ENCODE measurements around the gene CIDEB. TPM values are rescaled to one million over a fixed set of nuclear protein-coding genes. Genes with fewer than 3 reads are reported as not detected.
A peak's percentile ranks its signal among the peaks of the same experiment; 100 is the strongest.

CIDEB gene
- polyA plus RNA-seq, 1 donor from 2014 or later = 19.2 TPM

DNA sequence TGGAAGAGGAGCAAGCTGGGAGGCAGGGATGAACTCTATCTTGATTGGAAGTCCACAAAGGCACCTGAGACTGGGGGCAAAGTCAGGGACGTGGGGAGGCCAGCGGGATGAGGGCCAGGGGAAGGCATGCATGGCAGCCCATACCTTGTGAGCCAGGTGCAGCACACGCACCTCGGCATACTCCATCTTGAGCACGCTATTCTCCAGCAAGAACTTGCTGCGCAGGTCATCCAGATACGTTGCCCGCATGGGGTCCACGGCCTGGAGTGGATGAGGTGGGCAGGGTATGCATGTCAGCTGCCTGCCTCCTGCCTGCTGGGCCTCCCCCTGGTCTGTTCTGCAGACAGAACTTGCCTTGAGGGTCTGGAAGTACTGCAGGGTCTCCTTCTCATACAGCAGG is 40.3 kb downstream of the CIDEB start:
- H3K4me1 Mint-ChIP-seq = peaks cover 11 to 16% (median 16%) of the 10 kb centered on the region in 3 donors
- H3K27me3 Mint-ChIP-seq = no peaks in the 10 kb centered on the region
- H3K4me3 Mint-ChIP-seq = peak overlapping the region in 1 of 4 donors; percentile 22
- H3K27ac Mint-ChIP-seq = no peak overlapping the region
- H3K36me3 Mint-ChIP-seq = peaks cover 9% of the 10 kb centered on the region
- H3K9me3 Mint-ChIP-seq = no peaks in the 10 kb centered on the region

DNA sequence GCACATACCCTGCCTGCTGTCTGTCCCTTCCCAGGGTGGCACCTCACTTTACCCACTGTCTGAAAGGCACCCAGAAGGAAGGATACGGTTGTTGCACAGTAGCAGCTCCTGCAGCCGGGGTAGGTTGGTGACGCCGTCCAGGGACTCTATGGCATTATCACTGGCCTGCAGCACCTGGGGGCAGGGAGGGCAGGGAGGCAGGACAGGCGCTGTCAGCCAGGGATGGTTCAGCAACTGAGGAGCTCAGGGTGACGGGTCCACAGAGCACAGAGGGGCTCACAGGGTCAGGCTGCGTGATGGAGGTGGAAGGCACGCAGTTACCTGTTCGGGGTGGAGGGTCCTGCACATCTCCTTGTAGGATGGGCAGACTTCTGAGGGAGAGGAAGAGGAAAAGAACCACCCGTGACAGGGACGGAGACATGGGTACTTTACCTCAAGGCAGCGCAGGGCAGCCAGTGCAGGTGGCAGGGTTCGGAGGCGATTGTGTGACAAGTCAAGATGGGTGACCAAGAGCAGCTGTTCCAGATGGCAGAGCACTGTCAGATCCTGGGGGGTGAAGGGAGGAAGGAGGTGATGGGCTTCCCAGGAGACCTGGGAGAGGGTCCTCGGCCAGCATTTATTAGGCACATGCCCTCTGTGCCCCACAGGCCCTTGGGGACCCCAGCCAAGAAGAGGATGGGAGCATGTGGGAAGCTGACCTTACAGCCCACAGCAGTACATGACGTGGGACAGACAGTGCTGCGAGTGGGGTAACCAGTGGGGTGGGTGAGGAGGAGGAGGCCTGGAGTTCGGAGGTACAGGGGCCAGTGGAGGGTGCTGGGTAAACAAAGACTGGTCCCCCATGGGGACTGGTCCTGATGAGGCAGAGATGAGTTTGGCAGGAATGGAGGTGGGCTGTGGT is 41.2 kb downstream of the CIDEB start:
- no peak overlapping the region for H3K27ac Mint-ChIP-seq
- no peaks in the 10 kb centered on the region for H3K9me3 Mint-ChIP-seq
- H3K27me3 Mint-ChIP-seq = no peaks in the 10 kb centered on the region
- H3K36me3 Mint-ChIP-seq = peaks cover 10% of the 10 kb centered on the region
- H3K4me1 Mint-ChIP-seq = peaks cover 5 to 8% (median 6%) of the 10 kb centered on the region in 3 donors
- peak overlapping the region in 1 of 4 donors; percentile 22 for H3K4me3 Mint-ChIP-seq

DNA sequence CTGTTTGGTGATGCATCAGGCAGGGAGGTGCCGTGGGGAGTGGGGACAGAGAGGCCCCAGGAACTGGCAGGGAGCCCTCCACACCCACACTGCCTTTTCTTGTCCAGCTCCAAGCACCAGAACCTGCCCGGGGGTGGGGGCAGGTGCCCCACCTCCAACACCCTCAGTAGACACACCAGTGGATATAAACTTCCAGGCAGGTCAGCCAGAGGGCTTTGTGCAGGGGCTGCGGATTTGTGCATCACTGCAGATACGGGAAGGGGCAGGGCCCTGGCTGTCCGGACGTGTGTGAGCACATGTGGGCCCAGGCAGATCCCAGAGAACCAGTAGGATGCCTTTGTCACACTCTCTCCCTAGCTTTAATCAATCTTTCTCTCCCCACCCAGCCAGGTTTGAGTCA is 43.5 kb downstream of the CIDEB start:
- Mint-ChIP-seq H3K27ac (no peak overlapping the region), H3K4me1 (peaks cover 0 to 3% (median 2%) of the 10 kb centered on the region in 3 donors)

DNA sequence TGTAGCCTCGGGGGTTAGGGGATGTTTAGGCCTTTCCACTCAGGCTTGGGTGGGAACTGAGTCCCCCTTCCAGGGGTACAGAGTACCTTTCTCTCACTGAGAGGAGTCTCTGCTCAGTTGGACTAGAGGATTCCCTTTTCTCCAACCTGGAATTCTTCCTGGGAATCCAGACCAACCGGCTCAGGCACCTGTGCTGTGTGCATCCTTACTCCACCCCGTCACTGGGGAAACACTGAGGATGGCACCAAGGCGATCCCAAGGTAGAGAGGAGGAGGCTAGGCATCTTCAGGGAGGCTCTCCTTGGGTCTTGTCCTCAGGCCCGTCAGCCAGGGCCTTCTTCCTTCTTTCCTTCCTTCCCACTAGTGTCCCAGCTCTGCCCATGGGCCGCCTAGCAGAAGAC is 43.9 kb downstream of the CIDEB start:
- Mint-ChIP-seq H3K27me3 (no peaks in the 10 kb centered on the region), H3K4me3 (no peak overlapping the region), H3K27ac (peak overlapping the region in 1 of 3 donors; percentile 43)

More for the DNA sequence above, 43.5 kb downstream of the CIDEB start:
- H3K4me3 Mint-ChIP-seq = no peak overlapping the region
- no peaks in the 10 kb centered on the region for H3K9me3 Mint-ChIP-seq
- peaks cover 10% of the 10 kb centered on the region for H3K36me3 Mint-ChIP-seq
- H3K27me3 Mint-ChIP-seq = no peaks in the 10 kb centered on the region

DNA sequence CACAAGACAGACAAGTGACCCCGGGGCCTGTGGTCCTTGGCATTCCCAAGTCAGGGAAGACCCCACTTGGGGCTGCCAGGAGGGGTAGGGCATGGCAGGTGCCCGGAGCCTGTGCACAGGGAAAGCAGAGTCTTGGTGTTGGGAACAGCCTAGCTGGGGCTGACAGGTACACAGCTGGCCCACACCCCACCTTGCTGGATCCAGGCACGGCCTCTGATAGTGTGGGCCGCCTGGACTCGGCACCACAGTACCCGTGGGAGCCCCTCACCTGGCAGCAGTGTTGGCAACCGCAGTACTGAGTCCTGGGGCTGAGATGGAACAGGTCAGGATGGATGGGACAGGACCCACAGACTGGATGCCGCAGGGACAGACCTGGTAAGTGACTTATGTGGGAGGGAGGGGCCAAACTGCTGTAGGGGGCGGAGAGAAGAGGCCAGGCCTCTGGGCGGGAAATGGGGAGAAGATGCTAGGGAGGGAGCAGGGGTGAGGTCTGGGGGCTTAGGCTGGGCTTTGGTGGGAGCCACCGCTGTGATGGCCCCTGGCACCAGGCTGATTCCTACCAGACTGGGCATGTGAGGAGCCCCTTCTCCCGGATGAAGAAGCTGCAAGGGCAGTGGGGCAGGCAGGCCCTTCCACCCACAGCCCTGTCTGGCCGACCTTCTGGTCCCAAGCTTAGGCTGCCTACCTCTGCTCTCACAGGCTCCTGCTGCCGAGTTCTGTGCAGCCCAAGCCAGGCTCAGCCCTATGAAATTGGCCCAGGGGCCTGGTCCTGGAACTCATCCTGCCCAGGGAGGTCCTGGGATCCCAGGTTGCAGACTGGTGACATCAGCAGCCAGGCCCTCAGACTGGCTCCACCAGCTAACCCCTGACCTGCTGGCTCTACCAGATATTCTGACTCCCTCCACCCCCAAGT is 44.7 kb downstream of the CIDEB start, which contains the start of gene TGM1:
Gene TGM1 (minus strand): TSS at position 357 of the 913 bp plus-strand sequence. CDS start 825 bp downstream, outside the sequence.
- H3K4me1 Mint-ChIP-seq = peaks cover 0 to 4% (median 2%) of the 10 kb centered on the region in 3 donors
- peak within 1 kb of the TSS in 1 of 3 donors; percentile 43 for H3K27ac Mint-ChIP-seq
- no peaks in the 10 kb centered on the region for H3K27me3 Mint-ChIP-seq
- H3K36me3 Mint-ChIP-seq = peaks cover 10% of the 10 kb centered on the region
- H3K4me3 Mint-ChIP-seq = no peak within 1 kb of the TSS
- H3K9me3 Mint-ChIP-seq = no peaks in the 10 kb centered on the region

More for the DNA sequence above, 43.9 kb downstream of the CIDEB start:
- no peaks in the 10 kb centered on the region for H3K9me3 Mint-ChIP-seq
- H3K4me1 Mint-ChIP-seq = peaks cover 0 to 3% (median 2%) of the 10 kb centered on the region in 3 donors
- peaks cover 10% of the 10 kb centered on the region for H3K36me3 Mint-ChIP-seq

DNA sequence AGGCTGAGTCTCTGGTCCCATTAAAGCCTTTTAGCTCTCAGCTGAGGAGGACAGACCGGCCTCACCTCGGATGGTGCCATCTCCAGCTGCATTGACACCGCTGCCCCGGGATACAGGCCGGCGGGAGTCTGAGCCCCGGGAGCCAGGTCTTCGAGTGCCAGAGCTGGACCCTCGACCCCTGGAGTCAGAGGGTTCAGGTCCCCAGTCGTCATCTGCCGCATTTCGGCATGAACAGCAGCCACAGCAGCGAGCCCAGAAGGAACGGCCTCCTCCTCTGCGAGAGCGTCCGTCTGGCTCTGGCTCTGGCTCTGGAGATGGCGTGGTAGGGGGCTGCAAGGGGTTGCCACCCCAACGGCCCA is 45.8 kb downstream of the CIDEB start:
- H3K9me3 Mint-ChIP-seq = no peaks in the 10 kb centered on the region
- no peak overlapping the region for H3K4me3 Mint-ChIP-seq
- no peak overlapping the region for H3K27ac Mint-ChIP-seq
- H3K36me3 Mint-ChIP-seq = peaks cover 10% of the 10 kb centered on the region
- H3K27me3 Mint-ChIP-seq = no peaks in the 10 kb centered on the region
- peaks cover 0 to 4% (median 0%) of the 10 kb centered on the region in 3 donors for H3K4me1 Mint-ChIP-seq

DNA sequence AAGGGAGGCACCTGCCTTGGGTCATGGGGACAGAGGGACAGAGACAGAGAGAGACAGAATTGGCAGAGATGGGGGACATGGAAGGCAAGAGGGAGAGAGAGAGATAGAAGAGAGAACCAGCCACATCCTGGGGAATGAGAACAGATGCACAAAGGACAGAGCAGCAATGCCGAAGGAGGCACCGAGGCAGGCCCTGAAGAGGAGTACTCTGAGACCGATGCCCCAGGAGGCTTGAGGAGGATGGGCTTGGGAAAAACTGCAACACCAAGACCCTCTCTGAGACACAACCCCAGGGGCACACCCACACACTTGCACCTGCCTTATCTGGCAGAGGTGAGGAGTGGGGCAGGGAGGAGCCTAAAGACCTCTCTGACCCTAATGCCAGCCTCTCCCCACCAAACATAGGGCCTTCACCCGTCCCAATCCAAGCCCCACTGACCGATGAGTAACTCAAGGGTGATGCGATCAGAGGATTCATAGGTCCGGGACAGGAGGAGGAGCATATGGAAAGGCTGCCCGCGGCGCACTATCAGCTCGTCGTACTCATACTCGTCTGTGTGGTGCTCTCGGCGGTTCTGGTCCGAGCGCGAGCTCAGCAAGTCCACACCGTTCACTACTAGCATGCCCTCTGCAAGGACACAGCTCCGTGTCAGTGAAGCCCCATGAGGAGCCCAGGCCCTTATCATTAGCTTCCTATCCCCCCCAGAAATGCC is 46.4 kb downstream of the CIDEB start:
- Mint-ChIP-seq H3K4me1 (peaks cover 0 to 2% (median 0%) of the 10 kb centered on the region in 3 donors), H3K27ac (no peak overlapping the region), H3K9me3 (no peaks in the 10 kb centered on the region), H3K4me3 (no peak overlapping the region), H3K36me3 (peaks cover 5% of the 10 kb centered on the region), H3K27me3 (no peaks in the 10 kb centered on the region)

DNA sequence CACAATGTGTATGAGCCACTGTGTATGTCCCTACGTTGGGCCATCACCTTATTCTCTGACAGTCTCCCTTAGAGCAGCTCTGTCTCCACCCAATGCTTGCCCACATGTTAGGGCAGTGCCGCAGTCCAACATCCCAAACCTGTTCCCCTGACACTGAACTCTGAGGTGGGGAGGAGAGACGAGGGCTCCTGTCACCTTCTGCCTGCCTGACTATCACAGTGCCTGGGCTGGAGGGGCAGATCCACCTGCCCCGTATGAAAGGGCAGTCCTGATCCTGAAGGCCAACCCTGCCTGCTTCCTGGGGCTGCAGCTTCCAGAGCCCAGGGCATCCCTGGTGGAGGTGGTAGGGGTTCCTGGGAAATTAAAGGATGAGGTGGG is 47.0 kb downstream of the CIDEB start:
- H3K4me1 Mint-ChIP-seq = peaks cover 0 to 2% (median 0%) of the 10 kb centered on the region in 3 donors
- peaks cover 3% of the 10 kb centered on the region for H3K36me3 Mint-ChIP-seq
- no peaks in the 10 kb centered on the region for H3K9me3 Mint-ChIP-seq
- no peaks in the 10 kb centered on the region for H3K27me3 Mint-ChIP-seq
- H3K4me3 Mint-ChIP-seq = no peak overlapping the region
- H3K27ac Mint-ChIP-seq = no peak overlapping the region

DNA sequence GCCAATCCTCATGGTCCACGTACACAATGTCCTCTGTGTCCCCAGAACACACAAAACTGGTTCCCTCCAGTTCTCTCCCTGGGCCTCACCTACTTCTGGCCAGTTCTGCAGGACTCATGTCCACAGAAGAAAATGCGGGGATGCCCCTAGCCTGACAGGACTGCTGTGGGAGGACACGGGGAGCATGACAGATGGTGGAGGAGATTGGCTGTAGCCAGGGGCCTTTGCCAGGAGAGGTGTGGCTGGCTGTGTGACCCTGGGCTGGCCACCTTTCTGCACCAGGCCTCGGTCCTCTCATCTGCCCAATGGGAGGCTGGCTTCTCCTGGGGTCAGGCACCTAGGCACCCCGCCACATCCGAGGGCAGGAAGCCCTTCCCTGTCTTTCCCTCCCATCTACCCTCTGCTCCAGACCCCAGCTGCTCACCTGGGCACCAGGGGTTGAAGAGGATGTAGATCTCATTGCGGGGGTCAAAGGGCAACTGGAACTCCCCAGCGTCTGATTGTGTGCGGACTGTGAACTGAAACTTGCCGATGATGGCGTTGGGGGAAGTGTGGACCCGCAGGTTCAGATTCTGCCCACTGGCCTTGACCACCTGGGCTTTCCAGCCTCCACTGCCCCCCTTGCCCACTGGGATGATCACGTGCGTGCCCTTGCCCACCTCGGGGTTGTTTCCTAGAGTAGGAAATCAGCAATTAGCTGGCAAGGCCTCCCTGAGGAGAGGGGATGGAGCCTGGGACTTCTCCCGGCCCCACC is 47.6 kb downstream of the CIDEB start:
- Mint-ChIP-seq H3K4me1 (peaks cover 0 to 2% (median 0%) of the 10 kb centered on the region in 3 donors), H3K4me3 (no peak overlapping the region), H3K27ac (no peak overlapping the region), H3K9me3 (no peaks in the 10 kb centered on the region), H3K27me3 (no peaks in the 10 kb centered on the region), H3K36me3 (peaks cover 3% of the 10 kb centered on the region)

DNA sequence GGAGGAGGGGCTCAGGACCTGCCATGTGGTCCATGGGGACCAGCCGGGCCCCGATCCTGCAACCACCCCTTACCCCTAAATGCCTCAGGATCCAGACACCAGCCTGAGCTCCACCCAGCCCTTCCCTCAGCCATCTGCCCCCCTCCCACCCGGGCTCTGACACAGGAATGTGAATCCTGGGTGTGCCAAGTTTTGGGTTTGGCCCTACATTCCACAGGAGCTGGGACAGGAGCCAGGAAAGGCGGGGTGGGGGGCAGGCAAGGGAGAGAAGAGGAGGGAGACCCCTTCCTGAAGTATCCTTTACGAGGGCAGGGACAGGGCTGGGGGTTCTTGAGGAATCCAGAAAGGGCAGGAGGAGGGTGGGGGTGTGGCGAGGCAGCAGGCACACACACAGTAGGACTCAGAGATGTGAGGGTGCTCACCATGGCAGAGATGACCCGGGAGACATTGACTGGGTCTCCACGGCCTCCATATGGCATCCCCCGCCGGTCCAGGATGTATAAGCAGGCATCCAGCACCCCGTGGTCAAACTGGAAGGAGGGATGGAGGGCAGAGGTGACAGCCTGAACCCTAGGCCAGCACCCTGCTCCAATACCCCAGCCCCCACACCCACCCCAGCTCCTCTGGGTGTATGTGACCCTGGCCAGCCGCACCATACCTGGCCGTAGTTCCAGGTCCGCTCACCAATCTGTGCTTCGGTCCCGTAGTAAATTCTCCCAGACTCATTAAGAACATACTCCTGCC is 48.3 kb downstream of the CIDEB start:
- peaks cover 3% of the 10 kb centered on the region for H3K36me3 Mint-ChIP-seq
- H3K4me1 Mint-ChIP-seq = peaks cover 0 to 2% (median 0%) of the 10 kb centered on the region in 3 donors
- H3K4me3 Mint-ChIP-seq = no peak overlapping the region
- H3K9me3 Mint-ChIP-seq = no peaks in the 10 kb centered on the region
- no peak overlapping the region for H3K27ac Mint-ChIP-seq
- H3K27me3 Mint-ChIP-seq = no peaks in the 10 kb centered on the region

DNA sequence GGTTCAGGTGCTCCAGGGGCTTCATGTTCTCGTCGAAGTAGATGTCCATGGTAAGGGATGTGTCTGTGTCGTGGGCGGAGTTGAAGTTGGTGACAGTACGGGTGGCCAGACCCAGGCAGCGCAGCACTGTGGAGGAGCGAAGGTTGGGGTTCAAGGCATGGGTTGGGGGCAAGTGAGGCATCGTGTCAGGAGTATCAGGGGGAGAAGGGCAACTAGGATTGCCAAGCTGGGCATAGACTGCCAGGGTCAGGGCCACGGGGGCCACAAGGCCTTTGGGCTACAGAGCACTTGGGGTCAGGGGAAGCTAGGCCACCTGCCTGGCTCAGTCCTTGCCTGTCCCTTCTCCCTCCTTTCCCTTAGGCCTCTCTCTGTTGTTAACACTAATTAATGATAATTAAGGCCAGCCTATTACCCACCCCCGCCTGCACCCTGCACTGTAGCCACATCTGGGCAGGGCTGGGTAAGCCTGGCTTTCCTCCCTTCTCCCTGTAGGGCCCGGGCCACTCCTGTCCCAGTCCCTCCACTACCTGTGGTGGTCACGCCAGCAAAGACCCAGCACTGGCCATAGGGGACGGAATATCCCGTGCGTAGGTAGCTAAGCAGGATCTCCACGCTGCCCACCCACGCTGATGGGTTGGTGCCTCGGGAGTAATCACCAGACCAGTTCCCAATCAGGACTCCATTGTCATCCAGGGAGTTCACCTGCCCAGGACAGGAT is 49.1 kb downstream of the CIDEB start:
- H3K27ac Mint-ChIP-seq = no peak overlapping the region
- H3K4me1 Mint-ChIP-seq = peaks cover 0 to 2% (median 0%) of the 10 kb centered on the region in 3 donors
- H3K36me3 Mint-ChIP-seq = peaks cover 3% of the 10 kb centered on the region
- H3K9me3 Mint-ChIP-seq = no peaks in the 10 kb centered on the region
- no peaks in the 10 kb centered on the region for H3K27me3 Mint-ChIP-seq
- peak overlapping the region in 1 of 4 donors; percentile 61 for H3K4me3 Mint-ChIP-seq

DNA sequence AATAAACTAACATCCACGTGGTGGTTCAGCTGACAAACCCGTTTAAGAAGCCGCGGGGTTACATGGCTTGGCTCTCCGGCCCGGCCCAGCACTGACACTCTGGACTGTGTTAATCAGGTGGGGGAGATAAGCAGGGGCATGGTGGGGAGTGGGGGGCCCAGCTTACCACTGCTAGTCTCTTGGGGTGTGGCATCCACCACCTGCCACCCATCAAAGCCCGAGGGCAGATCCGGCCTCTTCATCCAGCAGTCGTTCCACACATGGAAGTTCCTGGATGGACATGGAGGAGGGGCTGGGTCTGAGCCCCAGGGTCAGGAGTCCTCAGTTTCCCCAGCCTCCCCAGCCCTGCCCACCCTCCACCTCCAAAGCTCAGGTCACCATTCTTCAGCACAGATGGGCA is 49.7 kb downstream of the CIDEB start:
- no peaks in the 10 kb centered on the region for H3K27me3 Mint-ChIP-seq
- H3K27ac Mint-ChIP-seq = no peak overlapping the region
- peaks cover 3% of the 10 kb centered on the region for H3K36me3 Mint-ChIP-seq
- peaks cover 0 to 2% (median 0%) of the 10 kb centered on the region in 3 donors for H3K4me1 Mint-ChIP-seq
- no peak overlapping the region for H3K4me3 Mint-ChIP-seq
- H3K9me3 Mint-ChIP-seq = no peaks in the 10 kb centered on the region

DNA sequence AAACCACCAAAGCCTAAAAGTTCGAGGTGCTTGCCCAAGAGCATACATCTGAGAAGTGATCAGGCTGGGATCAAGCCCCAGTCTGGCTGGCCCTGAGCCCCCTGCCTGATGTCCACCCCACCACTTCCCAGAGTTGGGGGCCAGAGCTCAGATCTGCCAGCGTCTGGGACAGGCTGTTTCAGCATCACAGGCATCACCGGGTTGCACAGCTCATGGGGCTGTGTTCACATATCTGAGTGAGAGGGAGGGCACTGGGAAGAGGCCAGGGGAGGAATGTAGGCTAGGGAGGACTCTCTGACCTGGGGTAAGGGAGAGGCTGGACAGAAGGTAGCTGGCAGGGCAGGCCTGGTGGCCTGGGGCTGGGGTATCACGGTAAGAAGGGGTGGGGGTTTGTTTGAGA is 50.8 kb downstream of the CIDEB start:
- Mint-ChIP-seq H3K4me1 (peaks cover 0 to 2% (median 0%) of the 10 kb centered on the region in 3 donors), H3K27ac (no peak overlapping the region), H3K36me3 (no peaks in the 10 kb centered on the region), H3K27me3 (no peaks in the 10 kb centered on the region), H3K4me3 (peak overlapping the region in 1 of 4 donors; percentile 69), H3K9me3 (no peaks in the 10 kb centered on the region)

All from IgD-negative memory B cell (primary cell).